Peyer's patch (tissue), 4 donors: ENCODE measurements around the gene UST. TPM values are rescaled to one million over a fixed set of nuclear protein-coding genes. Genes with fewer than 3 reads are reported as not detected.

Experiments
- DNase-seq, 3 donors: peaks; one replicate each; pipeline ENCODE4 v3.0.0-alpha.2; 2017 to 2019
- H3K27ac ChIP-seq, 4 donors: fragments of 200-600 bp; sonication (generic); one replicate each; pipeline ENCODE4 v1.5.1; 2016 to 2019
- H3K27me3 ChIP-seq, 2 donors: fragments of 200-600 bp; sonication (generic); one replicate each; pipeline ENCODE4 v1.5.1; 2019
- H3K36me3 ChIP-seq, 3 donors: fragments of 200-600 bp; sonication (generic); one replicate each; pipeline ENCODE4 v1.5.1; 2016 to 2019
- H3K4me1 ChIP-seq, 4 donors: fragments of 200-600 bp; sonication (generic); one replicate each; pipeline ENCODE4 v1.5.1; 2016 to 2019
- H3K4me3 ChIP-seq, 4 donors: fragments of 200-600 bp; sonication (generic); 1 replicate in 3 of 4; 2 replicates in 1 of 4; pipeline ENCODE4 v1.5.1; 2016 to 2019; ENCODE audit warnings: mild to moderate bottlenecking in 1 of 4
- H3K9me3 ChIP-seq, 4 donors: fragments of 200-600 bp; sonication (generic); one replicate each; pipeline ENCODE4 v1.5.1; 2016 to 2019; ENCODE audit warnings: mild to moderate bottlenecking in 1 of 4
- POLR2A ChIP-seq, 2 donors: fragments of 450-650 bp; IDR thresholded peaks; one replicate each; pipeline ENCODE4 v1.5.1; 2017; ENCODE audit warnings: antibody characterized with exemption in 2 of 2, mild to moderate bottlenecking in 2 of 2, moderate library complexity in 2 of 2
- total RNA-seq, 4 donors: library from RNA; depleted of rRNA; stranded (reverse); fragments of >200 nt; gene quantifications; one replicate each; pipeline ENCODE4 v1.1.0, GENCODE V29; 2016
- TF ChIP-seq, protein P1 (sequence below), 6 experiments: fragments of 450-650 bp in 4 of 6; fragments of 200-600 bp in 2 of 6; sonication (generic) in 1 of 6; IDR thresholded peaks; one replicate each; pipeline ENCODE4 v1.5.1; 2017 to 2019; ENCODE audit warnings: antibody characterized with exemption in 6 of 6, mild to moderate bottlenecking in 3 of 6, moderate library complexity in 1 of 6

The UST gene
- total RNA-seq, 4 donors from 2014 or later, result 3.0 to 37.1 (median 4.6) TPM

GRCh38 chr6:149087898-149088297 is 341.1 kb downstream of the UST start:
- Histone ChIP-seq H3K27me3 (no peaks in the 10 kb centered on the region), H3K9me3 (no peaks in the 10 kb centered on the region), H3K36me3 (no peaks in the 10 kb centered on the region), H3K4me3 (no peak overlapping the region), H3K27ac (no peak overlapping the region), H3K4me1 (no peaks in the 10 kb centered on the region)
- no peak for DNase-seq
- TF ChIP-seq POLR2A (IDR thresholded peaks at IDR 0.05), result no peak
- TF ChIP-seq, protein P1, sequence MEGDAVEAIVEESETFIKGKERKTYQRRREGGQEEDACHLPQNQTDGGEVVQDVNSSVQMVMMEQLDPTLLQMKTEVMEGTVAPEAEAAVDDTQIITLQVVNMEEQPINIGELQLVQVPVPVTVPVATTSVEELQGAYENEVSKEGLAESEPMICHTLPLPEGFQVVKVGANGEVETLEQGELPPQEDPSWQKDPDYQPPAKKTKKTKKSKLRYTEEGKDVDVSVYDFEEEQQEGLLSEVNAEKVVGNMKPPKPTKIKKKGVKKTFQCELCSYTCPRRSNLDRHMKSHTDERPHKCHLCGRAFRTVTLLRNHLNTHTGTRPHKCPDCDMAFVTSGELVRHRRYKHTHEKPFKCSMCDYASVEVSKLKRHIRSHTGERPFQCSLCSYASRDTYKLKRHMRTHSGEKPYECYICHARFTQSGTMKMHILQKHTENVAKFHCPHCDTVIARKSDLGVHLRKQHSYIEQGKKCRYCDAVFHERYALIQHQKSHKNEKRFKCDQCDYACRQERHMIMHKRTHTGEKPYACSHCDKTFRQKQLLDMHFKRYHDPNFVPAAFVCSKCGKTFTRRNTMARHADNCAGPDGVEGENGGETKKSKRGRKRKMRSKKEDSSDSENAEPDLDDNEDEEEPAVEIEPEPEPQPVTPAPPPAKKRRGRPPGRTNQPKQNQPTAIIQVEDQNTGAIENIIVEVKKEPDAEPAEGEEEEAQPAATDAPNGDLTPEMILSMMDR (IDR thresholded peaks at IDR 0.05), result no peak

DNA sequence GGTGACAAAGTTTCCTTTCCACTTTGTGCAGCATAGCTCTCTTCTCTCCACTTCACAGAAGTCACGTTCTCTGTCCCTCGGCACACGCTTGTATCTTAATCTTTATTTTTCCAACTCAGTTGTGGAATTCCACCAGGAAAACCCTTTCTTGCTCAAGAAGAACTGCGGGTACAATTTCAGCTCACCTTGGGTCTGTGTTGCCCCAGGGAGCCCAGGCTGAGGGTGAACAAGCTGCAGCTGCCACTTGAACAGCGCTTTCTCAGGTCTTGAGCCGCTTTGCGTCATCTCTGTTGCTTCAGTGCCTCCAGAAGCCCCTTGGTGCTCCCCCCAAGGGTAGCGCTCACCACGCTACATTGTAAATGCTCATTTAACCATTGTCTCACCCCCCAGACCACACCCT is 341.5 kb downstream of the UST start:
- no peak overlapping the region for H3K27ac ChIP-seq
- DNase-seq, result no peak

DNA sequence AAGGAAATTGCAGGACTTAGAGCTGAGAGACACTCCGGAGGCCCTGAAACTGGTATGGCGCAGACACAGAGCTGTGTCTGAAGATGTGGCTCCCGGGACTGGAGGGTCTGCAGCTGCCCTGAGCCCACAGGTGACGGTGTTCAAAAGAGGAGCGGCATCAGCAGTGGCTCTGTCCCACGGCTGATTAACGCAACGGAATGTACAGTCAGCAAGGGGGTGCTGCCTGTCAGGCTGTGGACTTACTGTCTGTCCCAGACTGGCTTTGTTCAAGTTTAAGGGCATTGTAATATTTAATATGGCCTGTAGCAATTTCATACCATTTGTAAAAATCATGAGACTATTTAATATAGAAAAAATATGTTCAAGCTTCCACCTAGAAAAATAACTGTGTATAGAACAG is 342.7 kb downstream of the UST start:
- Histone ChIP-seq H3K4me3 (no peak overlapping the region), H3K27me3 (no peaks in the 10 kb centered on the region), H3K9me3 (no peaks in the 10 kb centered on the region), H3K4me1 (no peaks in the 10 kb centered on the region), H3K36me3 (no peaks in the 10 kb centered on the region), H3K27ac (no peak overlapping the region)
- TF ChIP-seq POLR2A (IDR thresholded peaks at IDR 0.05), result no peak
- TF ChIP-seq, protein P1 (IDR thresholded peaks at IDR 0.05), result no peak
- no peak for DNase-seq

More for the DNA sequence above, 341.5 kb downstream of the UST start:
- H3K4me1 ChIP-seq, result no peaks in the 10 kb centered on the region
- no peak overlapping the region for H3K4me3 ChIP-seq
- TF ChIP-seq POLR2A (IDR thresholded peaks at IDR 0.05), result no peak
- TF ChIP-seq, protein P1 (IDR thresholded peaks at IDR 0.05), result no peak
- H3K9me3 ChIP-seq, result no peaks in the 10 kb centered on the region
- no peaks in the 10 kb centered on the region for H3K36me3 ChIP-seq
- no peaks in the 10 kb centered on the region for H3K27me3 ChIP-seq

DNA sequence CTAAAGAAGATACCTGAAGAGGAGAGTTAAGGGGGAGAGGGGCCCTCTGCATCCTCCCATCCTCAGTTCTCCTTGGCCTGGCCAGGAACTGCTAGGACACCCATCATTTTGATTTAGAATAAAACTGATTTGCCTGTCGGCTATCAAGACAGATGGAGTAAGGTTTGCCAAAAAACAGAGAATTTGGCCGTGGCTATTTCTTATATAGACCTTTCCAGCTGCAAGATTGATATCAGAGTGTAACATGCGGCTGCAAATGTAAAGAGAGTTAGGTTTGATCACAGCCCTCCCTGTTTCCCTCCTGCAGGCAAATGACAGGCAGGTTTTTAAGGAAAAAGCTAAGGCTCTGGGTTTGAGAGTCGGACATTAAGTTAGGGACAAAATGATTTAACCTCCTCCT is 344.1 kb downstream of the UST start:
- no peak for TF ChIP-seq POLR2A (IDR thresholded peaks at IDR 0.05)
- TF ChIP-seq, protein P1 (IDR thresholded peaks at IDR 0.05), result no peak
- no peak for DNase-seq
- Histone ChIP-seq H3K27me3 (no peaks in the 10 kb centered on the region), H3K4me3 (no peak overlapping the region), H3K27ac (no peak overlapping the region), H3K36me3 (no peaks in the 10 kb centered on the region), H3K4me1 (no peaks in the 10 kb centered on the region), H3K9me3 (no peaks in the 10 kb centered on the region)

DNA sequence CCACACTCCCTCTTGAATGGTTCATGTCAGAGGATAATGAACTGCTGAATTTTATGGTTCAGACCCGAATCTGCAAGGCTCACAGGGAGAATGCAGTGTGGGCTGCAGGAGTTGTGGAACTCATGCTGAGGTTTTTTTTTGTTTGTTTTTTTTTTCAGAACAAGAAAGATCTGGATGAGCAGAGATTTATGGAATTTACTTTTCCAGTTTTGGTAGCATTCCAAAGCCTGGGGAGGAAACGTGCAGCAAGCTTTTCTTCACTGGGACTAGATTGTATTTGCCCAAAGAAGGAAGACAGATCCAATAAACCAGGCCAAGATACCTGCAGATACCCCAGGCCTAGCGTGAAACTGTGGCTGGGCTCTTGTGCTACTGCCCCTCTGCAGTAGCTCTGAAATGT is 346.8 kb downstream of the UST start:
- Histone ChIP-seq H3K9me3 (no peaks in the 10 kb centered on the region), H3K4me3 (no peak overlapping the region), H3K27me3 (no peaks in the 10 kb centered on the region), H3K4me1 (no peaks in the 10 kb centered on the region), H3K27ac (no peak overlapping the region), H3K36me3 (no peaks in the 10 kb centered on the region)
- no peak for DNase-seq
- TF ChIP-seq POLR2A (IDR thresholded peaks at IDR 0.05), result no peak
- TF ChIP-seq, protein P1 (IDR thresholded peaks at IDR 0.05), result no peak

DNA sequence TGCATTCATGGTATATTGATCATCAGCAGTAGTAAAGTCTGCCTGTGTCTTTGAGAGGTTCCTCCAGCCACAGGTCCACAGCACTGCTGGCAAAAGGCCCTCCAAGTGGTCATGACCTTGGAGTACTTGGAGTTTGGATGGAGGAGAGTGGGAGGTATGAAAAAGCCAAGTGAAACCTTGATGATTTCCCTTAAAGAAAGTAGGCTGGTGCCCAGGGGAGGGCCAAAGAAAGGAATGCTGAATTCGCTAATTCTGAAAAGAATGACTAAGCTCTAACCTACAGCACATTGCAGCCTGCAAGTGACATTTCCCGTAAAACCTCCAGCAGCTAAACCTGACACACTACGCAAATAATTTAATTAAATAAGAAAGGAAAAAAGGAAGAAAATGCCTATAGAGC is 347.3 kb downstream of the UST start:
- no peak overlapping the region for H3K4me3 ChIP-seq

More for the DNA sequence above, 347.3 kb downstream of the UST start:
- DNase-seq, result no peak
- H3K36me3 ChIP-seq, result no peaks in the 10 kb centered on the region
- no peaks in the 10 kb centered on the region for H3K27me3 ChIP-seq
- no peaks in the 10 kb centered on the region for H3K9me3 ChIP-seq
- H3K4me1 ChIP-seq, result no peaks in the 10 kb centered on the region
- TF ChIP-seq POLR2A (IDR thresholded peaks at IDR 0.05), result no peak
- TF ChIP-seq, protein P1 (IDR thresholded peaks at IDR 0.05), result no peak
- H3K27ac ChIP-seq, result no peak overlapping the region
